Measurements from ENCODE around the gene FNBP1.

DNA sequence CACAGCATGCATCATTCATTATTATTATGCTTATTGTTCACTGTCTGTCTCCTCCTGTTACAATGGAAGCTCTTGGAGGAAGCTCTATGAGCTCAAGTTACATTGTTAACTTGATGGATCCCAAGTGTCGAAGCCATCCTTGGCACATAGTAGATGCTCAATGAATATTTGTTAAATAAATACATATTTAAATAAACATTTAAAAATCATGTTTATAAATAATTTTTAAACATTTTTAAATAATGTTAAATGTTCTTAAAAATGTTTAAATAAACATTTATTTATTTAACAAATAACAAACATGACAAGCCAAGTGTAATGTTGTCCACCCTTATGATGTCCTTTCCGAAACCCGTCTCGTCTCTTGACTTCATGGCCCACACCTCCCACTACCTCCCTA is 138.3 kb downstream of the FNBP1 start:
- TF ChIP-seq POLR2A (IDR thresholded peaks at IDR 0.05) = no peak
- TF ChIP-seq, protein P1, sequence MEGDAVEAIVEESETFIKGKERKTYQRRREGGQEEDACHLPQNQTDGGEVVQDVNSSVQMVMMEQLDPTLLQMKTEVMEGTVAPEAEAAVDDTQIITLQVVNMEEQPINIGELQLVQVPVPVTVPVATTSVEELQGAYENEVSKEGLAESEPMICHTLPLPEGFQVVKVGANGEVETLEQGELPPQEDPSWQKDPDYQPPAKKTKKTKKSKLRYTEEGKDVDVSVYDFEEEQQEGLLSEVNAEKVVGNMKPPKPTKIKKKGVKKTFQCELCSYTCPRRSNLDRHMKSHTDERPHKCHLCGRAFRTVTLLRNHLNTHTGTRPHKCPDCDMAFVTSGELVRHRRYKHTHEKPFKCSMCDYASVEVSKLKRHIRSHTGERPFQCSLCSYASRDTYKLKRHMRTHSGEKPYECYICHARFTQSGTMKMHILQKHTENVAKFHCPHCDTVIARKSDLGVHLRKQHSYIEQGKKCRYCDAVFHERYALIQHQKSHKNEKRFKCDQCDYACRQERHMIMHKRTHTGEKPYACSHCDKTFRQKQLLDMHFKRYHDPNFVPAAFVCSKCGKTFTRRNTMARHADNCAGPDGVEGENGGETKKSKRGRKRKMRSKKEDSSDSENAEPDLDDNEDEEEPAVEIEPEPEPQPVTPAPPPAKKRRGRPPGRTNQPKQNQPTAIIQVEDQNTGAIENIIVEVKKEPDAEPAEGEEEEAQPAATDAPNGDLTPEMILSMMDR (IDR thresholded peaks at IDR 0.05) = no peak

Data from lower leg skin (tissue), 3 donors.